Activated CD4-positive, alpha-beta T cell treated with anti-CD3 and anti-CD28 coated beads for 24 hours (primary cell): Measurements from ENCODE around the gene TSFM.
A peak's percentile ranks its signal among the peaks of the same experiment; 100 is the strongest.

Experiments
- DNase-seq, 2 donors: peaks; one replicate each; pipeline ENCODE4 v3.0.0-alpha.2; 2020; ENCODE audit warnings: low read depth in 2 of 2

Gene TSFM

DNA sequence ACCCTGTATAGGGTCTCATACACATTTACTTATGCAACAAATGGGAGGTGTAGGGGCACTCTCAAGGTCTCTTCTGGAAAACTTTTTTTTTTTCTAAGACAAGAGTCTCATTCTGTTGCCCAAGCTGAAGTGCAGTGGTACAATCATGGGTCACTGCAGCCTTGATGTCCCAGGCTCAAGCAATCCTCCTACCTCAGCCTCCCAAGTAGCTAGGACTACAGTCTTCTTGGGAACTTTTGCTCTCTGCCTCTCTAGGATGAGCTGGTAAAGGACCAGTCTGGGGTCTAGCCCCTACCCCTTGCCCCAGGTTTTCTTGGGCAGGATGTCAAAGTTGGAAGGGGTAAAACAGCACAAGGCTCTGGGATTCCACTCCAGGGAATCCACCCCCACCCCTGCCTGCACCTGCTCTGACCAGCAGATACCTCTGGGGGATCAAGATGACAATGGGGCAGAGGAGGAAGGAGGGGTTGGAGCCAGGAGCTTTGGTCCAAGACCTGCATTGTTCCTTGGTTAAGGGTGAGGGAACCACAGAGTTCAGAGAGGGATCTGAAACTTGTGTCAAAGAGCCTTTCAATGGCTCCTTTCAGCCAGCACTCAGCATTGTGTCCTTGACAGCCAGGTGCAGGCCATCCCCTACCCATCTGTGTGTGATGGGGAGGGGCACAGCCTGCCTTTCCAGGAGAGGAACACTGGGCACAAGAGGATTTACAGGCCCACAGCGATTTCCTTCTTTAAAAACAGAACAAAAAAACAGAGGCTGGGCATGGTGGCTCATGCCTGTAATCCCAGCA lies 51.7 kb downstream of the TSFM start:
- DNase-seq = no peak

DNA sequence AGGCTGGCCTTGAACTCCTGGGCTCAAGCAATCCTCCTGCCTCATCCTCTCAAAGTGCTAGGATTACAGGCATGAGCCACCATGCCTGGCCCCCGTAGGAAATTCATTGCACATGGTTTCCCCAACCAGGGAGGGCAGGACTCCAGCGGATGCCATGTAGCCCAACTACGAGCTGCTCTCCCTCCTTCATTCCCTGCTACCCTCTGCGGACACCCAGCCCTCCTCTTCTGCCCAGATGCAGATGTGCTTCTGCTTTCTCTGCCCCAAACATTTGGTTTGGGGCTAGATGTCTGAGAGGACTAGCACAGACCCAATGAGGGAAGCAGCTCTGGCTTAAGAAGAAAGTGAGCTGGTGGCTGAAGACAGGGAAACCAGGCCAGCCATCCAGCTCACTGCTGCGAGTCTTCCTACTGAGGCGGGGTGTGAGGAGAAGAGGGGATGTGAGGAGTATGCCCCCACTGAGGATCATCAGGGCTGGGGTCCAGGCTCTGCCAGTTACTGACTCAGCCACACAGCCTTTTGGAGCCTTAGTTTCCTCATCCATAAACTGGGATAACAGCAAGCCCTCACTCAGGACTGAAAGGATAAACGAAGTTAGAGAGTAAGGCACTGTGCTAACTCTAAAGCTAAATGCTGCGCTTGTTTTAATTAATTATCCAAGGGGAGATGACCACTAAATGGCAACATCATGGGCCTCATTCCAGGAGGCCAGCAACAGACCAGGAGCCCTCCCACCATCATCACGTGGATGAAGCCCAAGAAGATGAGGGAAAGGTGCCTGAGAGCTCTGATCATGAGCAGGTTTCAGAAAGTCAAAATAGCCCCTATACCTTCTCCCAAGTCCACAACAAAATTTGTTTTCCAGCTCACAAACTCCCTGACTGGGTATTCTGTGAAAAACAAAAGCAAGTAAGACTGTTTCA lies 53.0 kb downstream of the TSFM start:
- no peak for DNase-seq

DNA sequence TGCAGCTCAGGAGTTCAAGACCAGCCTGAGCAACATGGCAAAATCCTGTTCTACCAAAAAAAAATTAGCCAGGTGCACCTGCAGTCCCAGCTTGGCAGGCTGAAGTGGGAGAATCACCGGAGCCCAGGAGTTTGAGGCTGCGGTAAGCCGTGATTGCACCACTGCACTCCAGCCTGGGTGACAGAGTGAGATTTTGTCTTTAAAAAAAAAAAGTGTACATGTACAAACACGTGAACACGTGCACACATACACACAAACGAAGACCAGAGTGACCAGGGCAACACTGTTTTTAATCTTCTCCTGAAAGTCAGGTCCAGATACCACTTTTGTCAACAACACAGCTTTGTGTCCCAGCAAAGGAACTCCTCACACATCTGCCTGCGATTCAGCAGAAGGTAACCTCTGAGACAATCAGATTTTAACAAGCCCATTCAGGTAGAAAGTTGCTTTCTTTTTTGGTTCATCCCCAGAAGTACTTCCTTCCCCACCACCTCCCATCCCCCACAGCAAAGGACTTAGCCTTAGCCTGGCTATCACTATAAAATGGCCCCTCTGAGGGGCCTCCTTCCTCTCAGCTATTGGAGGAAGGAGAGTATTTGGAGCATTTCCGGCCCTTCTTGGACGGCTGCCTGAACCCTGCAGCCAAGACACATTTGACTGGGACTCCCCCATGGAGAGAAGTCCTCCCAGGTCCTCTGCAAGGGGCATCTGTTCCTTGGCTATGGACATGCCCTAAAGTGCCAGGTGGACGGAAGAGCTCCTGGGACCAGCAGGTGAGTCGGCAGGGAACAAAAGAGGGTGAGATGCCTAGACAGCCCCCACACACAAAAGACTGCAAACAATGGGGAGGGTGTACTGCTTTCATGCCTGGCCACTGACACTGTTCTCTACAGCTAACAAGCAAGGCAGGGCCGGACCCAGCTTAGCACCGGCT lies 54.1 kb downstream of the TSFM start:
- no peak for DNase-seq

DNA sequence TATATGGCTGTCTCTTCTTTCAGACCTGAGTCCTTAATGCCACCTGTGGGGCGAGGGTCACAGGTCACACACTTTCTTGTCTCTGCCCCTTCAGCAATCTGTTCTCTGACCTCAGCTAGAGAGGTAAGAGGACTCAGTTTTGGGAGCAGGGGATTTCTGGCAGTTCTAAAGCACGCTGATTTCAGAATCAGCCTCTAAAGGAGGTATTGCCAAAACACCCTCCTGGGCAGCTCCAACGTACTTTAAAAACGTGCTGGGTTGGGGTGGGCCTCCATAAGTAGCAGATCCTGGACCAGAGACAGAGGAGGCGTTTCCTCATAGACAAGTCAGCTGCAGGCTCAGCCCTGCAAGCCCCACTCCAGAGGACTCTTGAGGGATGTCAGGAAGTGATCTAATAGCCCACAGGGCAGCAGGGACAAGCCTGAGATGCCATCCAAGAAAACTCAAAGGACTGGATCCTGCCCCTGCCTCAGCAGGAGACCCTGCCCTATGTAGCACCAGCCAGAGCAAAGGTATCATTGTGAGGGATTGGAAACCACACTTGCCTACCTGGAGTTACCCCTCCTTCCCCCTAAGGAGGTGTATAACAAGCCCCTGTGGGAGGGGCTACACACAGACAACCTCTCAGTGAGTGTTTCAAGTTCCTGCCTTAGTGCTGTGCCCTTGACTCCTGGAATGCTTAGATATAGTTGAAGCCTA lies 55.4 kb downstream of the TSFM start:
- DNase-seq = no peak

DNA sequence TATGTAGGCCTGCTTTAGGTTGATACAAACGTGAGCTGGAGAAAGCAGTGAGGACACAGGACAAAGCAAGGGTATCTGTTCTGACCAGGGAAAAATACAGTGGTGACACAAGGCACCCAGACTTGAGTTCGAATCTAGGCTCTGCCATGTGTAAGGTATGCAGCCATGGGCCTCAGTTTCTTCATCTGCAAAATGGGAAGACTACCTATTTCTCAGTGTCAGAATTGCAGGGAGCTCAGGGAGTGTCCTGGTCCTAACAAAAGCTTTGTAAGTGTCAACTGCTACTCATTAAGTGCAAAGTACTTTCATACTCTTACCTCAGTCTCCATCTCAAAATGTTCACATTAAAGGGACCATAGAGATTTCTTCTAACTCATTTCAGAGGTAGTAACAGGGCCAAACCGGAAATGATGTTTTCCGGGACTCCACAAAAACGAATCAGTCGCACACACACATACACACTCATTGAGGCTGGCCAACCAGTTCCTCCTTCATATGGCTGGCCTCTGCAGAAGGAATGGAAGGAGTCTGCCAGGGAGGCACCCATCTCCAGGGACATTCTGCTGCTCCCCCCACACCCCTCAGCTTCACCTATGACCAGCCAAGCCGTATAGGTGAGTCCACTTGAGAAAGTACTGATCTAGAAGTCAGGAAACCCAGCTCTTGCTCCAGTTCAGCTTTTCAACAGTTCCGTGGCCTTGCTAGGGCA lies 56.2 kb downstream of the TSFM start:
- no peak for DNase-seq

DNA sequence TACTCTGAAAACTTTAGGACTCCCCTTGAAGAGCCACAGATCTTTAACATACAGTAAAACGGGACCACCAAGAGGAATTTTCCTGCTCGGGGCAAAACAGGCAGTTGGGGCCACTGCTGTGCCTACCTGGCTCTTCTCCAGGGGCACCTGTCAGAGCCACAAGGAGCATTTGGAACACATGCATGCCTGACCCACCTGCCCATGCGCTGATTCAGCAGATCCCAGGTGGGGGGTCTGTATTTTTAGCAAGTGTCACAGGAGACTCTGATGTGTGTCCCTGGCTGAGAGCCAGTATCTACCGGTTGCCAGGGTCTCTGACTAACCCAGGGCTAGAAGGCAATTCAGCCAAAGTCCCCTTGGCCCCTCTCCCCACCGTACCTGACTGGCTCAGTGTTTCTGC lies 57.4 kb downstream of the TSFM start:
- no peak for DNase-seq

DNA sequence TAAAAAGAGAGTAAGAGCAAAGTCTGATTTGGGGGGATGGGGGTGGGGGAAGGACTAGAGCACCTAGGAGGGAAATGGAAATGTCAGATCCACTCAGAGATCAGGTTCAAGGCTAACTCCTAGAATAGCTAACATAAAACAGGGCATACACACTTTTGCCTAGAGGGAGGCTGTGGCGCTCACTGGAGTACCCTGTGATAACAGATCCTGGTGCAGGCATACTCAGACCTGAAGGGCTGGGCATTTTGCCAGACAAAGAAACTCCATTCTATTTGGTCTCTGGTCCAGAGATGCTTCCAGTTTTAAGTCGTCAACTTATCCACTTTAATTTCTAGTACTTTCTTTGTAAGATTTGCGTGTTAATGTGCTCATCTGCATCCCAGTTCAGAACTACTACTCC lies 58.1 kb downstream of the TSFM start:
- DNase-seq = no peak

DNA sequence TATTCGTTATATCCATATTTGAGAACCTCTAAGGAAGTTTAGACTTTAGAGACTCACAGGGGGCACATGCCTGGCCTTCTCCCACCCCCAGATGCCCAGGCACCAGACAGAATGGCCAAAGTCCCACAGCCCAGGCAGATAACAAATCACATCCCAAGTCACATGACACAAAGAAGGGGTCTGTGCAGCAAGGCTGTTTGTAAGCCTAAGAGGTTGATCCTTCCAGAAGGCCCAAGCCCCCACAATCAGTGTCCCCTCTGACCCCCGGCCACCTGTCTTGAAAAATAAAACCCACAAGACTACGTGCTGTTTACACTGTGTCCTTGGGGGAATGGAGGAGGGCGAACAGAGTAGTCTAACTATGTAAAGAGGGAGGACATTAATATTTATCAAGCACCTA lies 58.9 kb downstream of the TSFM start:
- no peak for DNase-seq

DNA sequence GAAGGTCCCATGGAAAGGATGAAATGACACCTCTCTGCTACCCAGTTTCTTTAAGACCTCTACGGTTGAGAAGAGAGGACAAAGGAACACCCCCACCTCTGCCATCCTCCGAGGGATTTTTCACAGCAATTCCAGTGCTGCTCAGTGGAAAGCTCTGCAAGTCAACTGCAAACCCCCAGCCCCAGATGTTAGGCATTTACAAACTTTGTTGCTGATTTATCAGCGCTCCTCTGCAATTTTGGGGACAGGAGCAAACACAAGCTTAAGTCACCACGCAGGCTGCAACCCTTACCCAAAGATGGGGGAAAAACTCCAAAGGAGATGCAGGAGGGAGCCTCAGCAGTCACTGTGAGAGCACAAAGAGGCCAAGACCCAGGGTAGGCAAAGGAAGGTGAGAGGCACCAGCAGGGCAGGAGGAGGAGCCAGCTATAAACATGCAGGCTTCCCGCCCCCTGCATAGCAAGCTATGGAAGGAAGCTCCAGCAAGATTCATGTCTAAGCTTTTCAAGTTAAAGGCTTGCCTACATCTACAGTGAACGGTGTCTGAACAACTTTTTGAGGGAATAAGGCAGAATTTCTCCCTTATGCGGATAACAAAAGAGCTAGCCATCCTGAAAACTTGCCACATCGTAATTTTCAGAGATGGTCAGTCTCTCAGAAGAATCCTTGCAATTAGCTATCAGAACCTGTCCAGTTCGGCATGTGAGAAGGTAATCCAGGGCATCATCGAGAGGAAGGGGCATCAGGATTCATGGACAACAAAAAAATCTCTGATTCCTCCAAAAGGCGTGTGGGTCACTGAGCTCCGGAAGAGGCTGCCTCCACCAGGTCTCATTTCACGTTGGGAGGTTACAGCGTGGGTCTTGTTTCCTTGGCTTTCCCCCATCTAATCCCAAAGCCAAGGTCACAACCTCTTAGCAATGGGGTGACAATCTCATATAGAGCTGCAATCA lies 60.0 kb downstream of the TSFM start:
- no peak for DNase-seq

DNA sequence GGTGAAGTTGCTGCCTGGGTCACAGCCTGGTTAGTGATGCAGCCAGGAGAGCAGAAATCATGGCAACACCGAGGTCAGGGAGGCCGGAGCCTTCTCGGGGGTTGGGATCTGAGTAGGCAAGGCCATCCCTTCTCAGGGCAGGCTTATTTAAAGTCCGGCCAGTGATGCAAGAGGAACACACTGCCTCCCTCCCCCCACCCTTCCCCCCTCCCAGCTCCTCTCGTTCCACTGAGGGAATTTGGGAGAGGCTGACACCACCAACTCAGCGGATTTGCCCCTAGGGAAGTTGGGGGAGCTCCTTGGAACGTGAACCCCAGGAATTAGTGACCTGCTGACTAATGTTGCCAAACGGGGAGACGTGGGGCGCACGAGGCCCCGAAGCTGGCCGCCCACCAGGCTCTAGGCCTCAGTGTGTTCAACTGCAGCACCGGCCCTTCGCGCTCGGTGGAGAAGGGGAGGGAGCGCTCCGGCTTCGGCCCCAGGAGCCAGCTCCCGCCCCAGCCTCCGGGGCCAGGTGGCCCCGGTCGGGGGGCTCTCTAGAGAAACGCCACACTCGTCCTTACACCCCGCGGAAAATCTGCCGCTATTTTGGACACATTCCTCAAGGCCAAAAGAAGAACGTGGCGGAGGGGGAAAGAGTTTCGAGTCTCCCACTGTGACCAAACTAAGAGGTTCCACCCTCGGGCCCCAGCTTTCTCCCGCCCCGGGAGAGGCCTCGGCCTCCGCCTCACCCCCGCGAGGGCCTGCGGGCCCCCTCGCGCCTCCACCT lies 62.3 kb downstream of the TSFM start:
- DNase-seq = no peak

DNA sequence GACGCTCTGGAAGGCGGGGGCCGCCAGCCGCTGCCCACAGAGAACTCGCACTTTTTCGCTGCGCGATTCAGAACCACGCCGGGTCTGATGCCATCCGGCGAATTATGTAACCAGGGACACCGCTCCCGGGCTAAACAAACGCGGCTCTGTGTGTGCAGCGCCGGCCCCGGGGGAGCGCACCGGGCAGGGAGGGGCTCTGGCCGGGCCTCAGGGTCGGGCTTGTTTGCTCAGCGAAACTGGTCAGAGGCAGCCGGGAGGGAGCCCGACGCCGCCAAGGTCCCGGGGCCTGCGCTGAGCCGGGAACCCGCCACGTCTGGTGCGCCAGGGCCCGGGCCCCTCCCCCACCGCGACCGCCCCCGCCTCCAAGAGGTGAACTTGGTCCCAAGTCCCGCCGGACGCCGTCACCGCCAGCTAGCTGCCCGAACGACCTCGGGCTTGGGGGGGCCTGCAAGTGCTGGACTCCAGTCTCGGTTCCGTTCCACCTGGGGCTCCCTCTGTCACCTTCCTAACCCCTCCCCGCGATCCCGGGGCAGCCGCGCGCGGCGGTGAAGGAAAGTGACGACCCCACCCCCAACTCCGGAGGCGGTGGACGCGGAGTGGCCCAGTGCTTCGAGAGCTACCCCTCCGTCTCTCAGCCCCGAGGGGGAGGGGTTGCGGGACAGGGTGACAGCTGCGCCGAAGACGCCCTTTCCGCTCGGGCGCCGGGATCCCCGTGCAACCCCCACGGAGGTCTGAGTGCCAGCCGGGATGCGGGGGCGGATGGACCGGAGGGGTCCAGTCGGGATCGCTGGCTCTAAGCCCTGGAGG lies 63.1 kb downstream of the TSFM start:
- DNase-seq = peak; percentile 41 to 53

DNA sequence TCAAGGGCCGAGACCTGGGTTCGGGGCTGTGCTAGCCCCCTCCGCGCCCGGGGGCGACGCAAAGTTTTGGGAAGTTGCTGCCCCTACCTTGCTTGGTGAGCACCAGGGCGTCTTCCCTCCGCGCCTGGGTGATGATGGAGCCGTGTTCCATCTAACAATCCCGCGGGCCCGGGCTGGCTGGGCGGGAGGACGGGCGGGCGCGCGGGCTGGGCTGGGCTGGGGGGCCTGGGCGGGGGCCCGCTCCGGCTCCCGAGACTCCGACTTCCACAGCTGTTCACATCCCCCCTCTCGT lies 63.6 kb downstream of the TSFM start:
- DNase-seq = no peak

DNA sequence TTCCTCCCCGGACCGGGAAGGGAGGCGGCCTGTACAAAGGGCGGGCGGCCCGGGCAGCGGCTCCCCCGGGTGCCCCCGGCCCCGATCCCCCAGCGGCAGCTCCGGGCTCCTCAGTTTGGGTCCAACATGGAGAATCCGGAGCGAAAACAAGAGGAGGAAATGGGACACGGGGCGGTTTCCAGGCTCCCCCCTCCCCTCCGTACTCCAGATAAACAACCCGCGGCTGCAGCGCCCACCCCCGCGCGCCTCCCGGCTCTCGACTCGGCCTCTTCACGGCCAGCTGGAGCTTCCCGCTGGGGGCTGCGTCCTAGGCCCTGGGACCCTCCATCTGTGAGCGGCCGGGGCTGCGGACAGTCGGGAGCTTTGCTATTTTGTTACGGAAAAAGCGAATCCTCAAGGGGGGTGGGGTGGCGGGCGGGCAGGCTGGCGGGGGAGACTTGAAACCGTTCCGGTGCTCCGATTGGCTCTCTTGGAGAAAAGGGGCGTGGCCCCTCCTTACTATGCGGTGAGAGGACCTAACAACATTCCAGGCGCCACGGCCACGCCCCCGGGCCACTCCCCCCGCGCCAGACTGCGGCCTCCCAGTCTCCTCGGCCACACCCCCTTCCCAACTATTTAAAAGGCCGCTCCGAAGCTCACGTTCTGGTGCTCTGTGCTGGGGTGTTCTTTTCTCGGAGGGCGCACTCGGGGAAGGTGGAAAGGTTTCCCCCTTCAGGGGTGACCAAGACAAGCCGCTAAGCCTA lies 64.2 kb downstream of the TSFM start, which contains the start of gene CTDSP2:
Gene CTDSP2 (minus strand): TSS at position 153 of the 743 bp plus-strand sequence. CDS start 294 bp downstream, outside the sequence.
- DNase-seq = peak; percentile 86 to 95
